Astrocyte (in vitro differentiated cells and primary cell): ENCODE results near the gene ESM1.
"Not testable (repeated sequence)": the region's sequence is repeated elsewhere in the genome, so short reads cannot be mapped to it uniquely, and the experiment has no call there.

Experiments used
- CTCF ChIP-seq: IDR thresholded peaks from 2 replicates; pipeline ENCODE4 v1.5.1; 2011; ENCODE audit warnings: low read depth, mild to moderate bottlenecking, inconsistent platforms, low read length, moderate library complexity; ENCODE audit not compliant: insufficient read depth
- EZH2 ChIP-seq: IDR thresholded peaks from 2 replicates; pipeline ENCODE4 v1.6.1; 2012; ENCODE audit warnings: mild to moderate bottlenecking, low read length, inconsistent platforms; ENCODE audit not compliant: insufficient read depth

- TF ChIP-seq CTCF, EZH2: not testable (repeated sequence)
Observed at GRCh38 chr5:55002166-55002565, 16.8 kb upstream of the ESM1 start.
